Tibial nerve (tissue), 4 donors: ENCODE results near the gene DLG1. TPM values are rescaled to one million over a fixed set of nuclear protein-coding genes. Genes with fewer than 3 reads are reported as not detected.

Source experiments
- DNase-seq, 2 donors: peaks; one replicate each; pipeline ENCODE4 v3.0.0-alpha.2; 2019; ENCODE audit warnings: low spot score in 2 of 2
- H3K27ac ChIP-seq, 4 donors: fragments of 200-600 bp; sonication (generic) in 3 of 4; one replicate each; pipeline ENCODE4 v1.5.1; 2017 to 2019; ENCODE audit warnings: mild to moderate bottlenecking in 1 of 4
- H3K27me3 ChIP-seq, 2 donors: fragments of 200-600 bp; sonication (generic) in 1 of 2; one replicate each; pipeline versions ENCODE4 v1.5.1 to v1.6.0; 2017 to 2019
- H3K36me3 ChIP-seq, 3 donors: fragments of 200-600 bp; sonication (generic); one replicate each; pipeline ENCODE4 v1.5.1; 2018 to 2019
- H3K4me1 ChIP-seq, 4 donors: fragments of 200-600 bp; sonication (generic) in 3 of 4; one replicate each; pipeline ENCODE4 v1.5.1; 2017 to 2019
- H3K4me3 ChIP-seq, 4 donors: fragments of 200-600 bp; sonication (generic) in 3 of 4; one replicate each; pipeline ENCODE4 v1.5.1; 2017 to 2019; ENCODE audit warnings: mild to moderate bottlenecking in 1 of 4, moderate library complexity in 1 of 4
- H3K9me3 ChIP-seq, 4 donors: fragments of 200-600 bp; sonication (generic) in 3 of 4; one replicate each; pipeline ENCODE4 v1.5.1; 2017 to 2019
- CTCF ChIP-seq, 5 experiments: fragments of 200-600 bp in 3 of 5; fragments of 450-650 bp in 2 of 5; sonication (generic) in 3 of 5; IDR thresholded peaks; one replicate each; pipeline ENCODE4 v1.5.1; 2016 to 2019; ENCODE audit warnings: antibody characterized with exemption in 5 of 5, mild to moderate bottlenecking in 3 of 5, moderate library complexity in 2 of 5
- EP300 ChIP-seq, 2 donors: sonication (generic); formaldehyde crosslinking; IDR thresholded peaks; one replicate each; pipeline ENCODE4 v1.6.1; 2017; ENCODE audit warnings: antibody characterized with exemption in 2 of 2, mild to moderate bottlenecking in 1 of 2
- POLR2A ChIP-seq, 2 donors: fragments of 450-650 bp; IDR thresholded peaks; one replicate each; pipeline ENCODE4 v1.6.1; 2017; ENCODE audit warnings: antibody characterized with exemption in 2 of 2, mild to moderate bottlenecking in 2 of 2, moderate library complexity in 2 of 2
- WGBS, 2 donors: methylation state at CpG; one replicate each; pipeline ENCODE4 v1.1.5; 2018; 5-methylcytosine and 5-hydroxymethylcytosine counted together
- total RNA-seq, 4 donors: library from RNA; depleted of rRNA; stranded (reverse); fragments of >200 nt; gene quantifications; one replicate each; pipeline ENCODE4 v1.1.0, GENCODE V29; 2016

DLG1 gene
- total RNA-seq, 4 donors from 2014 or later, result 49.2 to 94.0 (median 71.1) TPM

GRCh38 chr3:197103766-197104165 lies 194.6 kb downstream of the DLG1 start:
- TF ChIP-seq POLR2A (IDR thresholded peaks at IDR 0.05) (no peak), EP300 (IDR thresholded peaks at IDR 0.05) (no peak), CTCF (IDR thresholded peaks at IDR 0.05) (no peak)
- Histone ChIP-seq H3K27ac (no peak overlapping the region), H3K9me3 (no peaks in the 10 kb centered on the region), H3K36me3 (peaks cover 0 to 37% (median 6%) of the 10 kb centered on the region in 3 donors), H3K27me3 (no peaks in the 10 kb centered on the region), H3K4me3 (no peak overlapping the region), H3K4me1 (no peaks in the 10 kb centered on the region)
- DNase-seq, result no peak
- 94 to 97% methylated on average over 1 of the region's 1 CpG for WGBS, 2 donors

GRCh38 chr3:197093871-197094270 lies 204.5 kb downstream of the DLG1 start:
- DNase-seq, result no peak

GRCh38 chr3:197088370-197088769 lies 210.0 kb downstream of the DLG1 start:
- peaks cover 0 to 18% (median 0%) of the 10 kb centered on the region in 3 donors for H3K36me3 ChIP-seq
- H3K27me3 ChIP-seq, result no peaks in the 10 kb centered on the region
- H3K4me3 ChIP-seq, result no peak overlapping the region
- H3K4me1 ChIP-seq, result no peaks in the 10 kb centered on the region
- H3K9me3 ChIP-seq, result no peaks in the 10 kb centered on the region
- no peak for TF ChIP-seq CTCF (IDR thresholded peaks at IDR 0.05)
- TF ChIP-seq EP300 (IDR thresholded peaks at IDR 0.05), result no peak
- no peak for TF ChIP-seq POLR2A (IDR thresholded peaks at IDR 0.05)
- DNase-seq, result no peak
- WGBS, 2 donors, result 50 to 71% methylated on average over 3 of the region's 3 CpGs
- H3K27ac ChIP-seq, result no peak overlapping the region

More at GRCh38 chr3:197093871-197094270, 204.5 kb downstream of the DLG1 start:
- Histone ChIP-seq H3K4me3 (no peak overlapping the region), H3K27me3 (no peaks in the 10 kb centered on the region), H3K27ac (no peak overlapping the region), H3K9me3 (no peaks in the 10 kb centered on the region), H3K36me3 (peaks cover 0 to 11% (median 0%) of the 10 kb centered on the region in 3 donors), H3K4me1 (no peaks in the 10 kb centered on the region)
- TF ChIP-seq CTCF (IDR thresholded peaks at IDR 0.05) (no peak), EP300 (IDR thresholded peaks at IDR 0.05) (no peak), POLR2A (IDR thresholded peaks at IDR 0.05) (no peak)
- 77 to 81% methylated on average over 1 of the region's 1 CpG for WGBS, 2 donors

GRCh38 chr3:197085137-197085536 lies 213.3 kb downstream of the DLG1 start:
- H3K4me3 ChIP-seq, result no peak overlapping the region
- WGBS, 2 donors, result 92 to 93% methylated on average over 4 of the region's 4 CpGs
- no peak overlapping the region for H3K27ac ChIP-seq
- no peak for DNase-seq
- H3K36me3 ChIP-seq, result peaks cover 0 to 21% (median 0%) of the 10 kb centered on the region in 3 donors
- H3K4me1 ChIP-seq, result no peaks in the 10 kb centered on the region
- H3K9me3 ChIP-seq, result no peaks in the 10 kb centered on the region
- TF ChIP-seq EP300 (IDR thresholded peaks at IDR 0.05) (no peak), CTCF (IDR thresholded peaks at IDR 0.05) (no peak), POLR2A (IDR thresholded peaks at IDR 0.05) (no peak)
- no peaks in the 10 kb centered on the region for H3K27me3 ChIP-seq

GRCh38 chr3:197083486-197083885 lies 214.9 kb downstream of the DLG1 start:
- Histone ChIP-seq H3K4me1 (no peaks in the 10 kb centered on the region), H3K27me3 (no peaks in the 10 kb centered on the region), H3K27ac (no peak overlapping the region), H3K9me3 (no peaks in the 10 kb centered on the region), H3K4me3 (no peak overlapping the region), H3K36me3 (peaks cover 0 to 14% (median 0%) of the 10 kb centered on the region in 3 donors)
- no peak for DNase-seq
- TF ChIP-seq CTCF (IDR thresholded peaks at IDR 0.05) (no peak), EP300 (IDR thresholded peaks at IDR 0.05) (no peak)
- 88 to 90% methylated on average over 4 of the region's 4 CpGs for WGBS, 2 donors
